ENCODE measurements around the gene SLC26A5. TPM values are rescaled to one million over a fixed set of nuclear protein-coding genes. Genes with fewer than 3 reads are reported as not detected.
"Not testable (repeated sequence)": the region's sequence is repeated elsewhere in the genome, so short reads cannot be mapped to it uniquely, and the experiment has no call there.

The SLC26A5 gene
- total and polyA plus RNA-seq, 9 donors: 0.06 to 0.34 (median 0.11) TPM; not detected in 5

DNA sequence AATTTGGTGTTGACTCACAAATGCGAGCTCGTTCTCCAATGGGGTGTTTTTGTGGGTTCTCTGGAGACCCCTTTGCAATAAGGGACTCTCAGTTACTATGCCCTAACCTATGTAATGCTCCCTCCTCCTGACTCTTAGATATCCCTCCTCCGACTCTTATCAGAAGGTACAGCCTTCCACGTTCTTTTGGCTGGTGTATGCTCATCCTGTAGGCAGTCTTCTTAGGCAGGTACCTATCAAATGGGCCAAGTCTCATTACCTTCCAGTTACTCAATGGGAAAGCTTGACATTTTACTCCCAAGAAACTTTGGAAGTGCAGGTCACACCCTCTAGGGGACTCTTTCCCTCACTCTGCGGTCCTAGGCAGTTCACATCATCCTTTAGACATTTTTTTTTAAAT is 32.6 kb downstream of the SLC26A5 start:
- WGBS, 3 donors: 69 to 78% (median 70%) methylated on average over 5 of the region's 5 CpGs
- DNase-seq: no peak
- H3K27me3 ChIP-seq: no peaks in the 10 kb centered on the region
- no peak overlapping the region for H3K27ac ChIP-seq
- no peaks in the 10 kb centered on the region for H3K4me1 ChIP-seq (ENCODE audit: insufficient read depth)
- no peak for TF ChIP-seq EP300 (IDR thresholded peaks at IDR 0.05)
- TF ChIP-seq, protein P1, sequence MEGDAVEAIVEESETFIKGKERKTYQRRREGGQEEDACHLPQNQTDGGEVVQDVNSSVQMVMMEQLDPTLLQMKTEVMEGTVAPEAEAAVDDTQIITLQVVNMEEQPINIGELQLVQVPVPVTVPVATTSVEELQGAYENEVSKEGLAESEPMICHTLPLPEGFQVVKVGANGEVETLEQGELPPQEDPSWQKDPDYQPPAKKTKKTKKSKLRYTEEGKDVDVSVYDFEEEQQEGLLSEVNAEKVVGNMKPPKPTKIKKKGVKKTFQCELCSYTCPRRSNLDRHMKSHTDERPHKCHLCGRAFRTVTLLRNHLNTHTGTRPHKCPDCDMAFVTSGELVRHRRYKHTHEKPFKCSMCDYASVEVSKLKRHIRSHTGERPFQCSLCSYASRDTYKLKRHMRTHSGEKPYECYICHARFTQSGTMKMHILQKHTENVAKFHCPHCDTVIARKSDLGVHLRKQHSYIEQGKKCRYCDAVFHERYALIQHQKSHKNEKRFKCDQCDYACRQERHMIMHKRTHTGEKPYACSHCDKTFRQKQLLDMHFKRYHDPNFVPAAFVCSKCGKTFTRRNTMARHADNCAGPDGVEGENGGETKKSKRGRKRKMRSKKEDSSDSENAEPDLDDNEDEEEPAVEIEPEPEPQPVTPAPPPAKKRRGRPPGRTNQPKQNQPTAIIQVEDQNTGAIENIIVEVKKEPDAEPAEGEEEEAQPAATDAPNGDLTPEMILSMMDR (IDR thresholded peaks at IDR 0.05): no peak
- H3K36me3 ChIP-seq: no peaks in the 10 kb centered on the region
- no peaks in the 10 kb centered on the region for H3K9me3 ChIP-seq
- no peak overlapping the region for H3K4me3 ChIP-seq
- intact Hi-C loops (cut with DNase I): no loop called here

DNA sequence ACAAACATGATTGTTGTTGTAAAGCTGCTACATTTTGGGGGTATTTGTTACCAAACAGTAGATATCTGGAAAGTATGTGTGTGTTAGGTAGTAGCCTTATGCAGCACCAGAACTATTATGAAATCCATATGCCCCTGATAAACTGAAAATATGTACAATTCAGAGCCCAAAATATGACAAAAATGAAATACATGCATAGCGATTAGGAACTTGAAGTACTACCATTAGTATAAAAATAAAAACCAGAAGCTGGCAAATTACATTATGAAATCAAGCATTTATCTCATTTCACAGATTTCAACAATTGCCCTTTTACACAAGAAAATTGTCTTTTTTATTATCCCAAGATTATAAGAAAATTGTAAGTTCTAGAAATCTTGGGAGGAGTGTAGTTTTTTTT is 33.9 kb downstream of the SLC26A5 start:
- no peak for DNase-seq
- no peaks in the 10 kb centered on the region for H3K4me1 ChIP-seq (ENCODE audit: insufficient read depth)
- H3K4me3 ChIP-seq: no peak overlapping the region
- H3K27ac ChIP-seq: no peak overlapping the region
- no peaks in the 10 kb centered on the region for H3K27me3 ChIP-seq
- no peaks in the 10 kb centered on the region for H3K36me3 ChIP-seq
- H3K9me3 ChIP-seq: no peaks in the 10 kb centered on the region
- 29 to 33% (median 31%) methylated on average over 1 of the region's 1 CpG for WGBS, 3 donors
- intact Hi-C loops (cut with DNase I): no loop called here
- TF ChIP-seq, protein P1 (IDR thresholded peaks at IDR 0.05): no peak
- TF ChIP-seq POLR2A (IDR thresholded peaks at IDR 0.05) (no peak), EP300 (IDR thresholded peaks at IDR 0.05) (no peak)

DNA sequence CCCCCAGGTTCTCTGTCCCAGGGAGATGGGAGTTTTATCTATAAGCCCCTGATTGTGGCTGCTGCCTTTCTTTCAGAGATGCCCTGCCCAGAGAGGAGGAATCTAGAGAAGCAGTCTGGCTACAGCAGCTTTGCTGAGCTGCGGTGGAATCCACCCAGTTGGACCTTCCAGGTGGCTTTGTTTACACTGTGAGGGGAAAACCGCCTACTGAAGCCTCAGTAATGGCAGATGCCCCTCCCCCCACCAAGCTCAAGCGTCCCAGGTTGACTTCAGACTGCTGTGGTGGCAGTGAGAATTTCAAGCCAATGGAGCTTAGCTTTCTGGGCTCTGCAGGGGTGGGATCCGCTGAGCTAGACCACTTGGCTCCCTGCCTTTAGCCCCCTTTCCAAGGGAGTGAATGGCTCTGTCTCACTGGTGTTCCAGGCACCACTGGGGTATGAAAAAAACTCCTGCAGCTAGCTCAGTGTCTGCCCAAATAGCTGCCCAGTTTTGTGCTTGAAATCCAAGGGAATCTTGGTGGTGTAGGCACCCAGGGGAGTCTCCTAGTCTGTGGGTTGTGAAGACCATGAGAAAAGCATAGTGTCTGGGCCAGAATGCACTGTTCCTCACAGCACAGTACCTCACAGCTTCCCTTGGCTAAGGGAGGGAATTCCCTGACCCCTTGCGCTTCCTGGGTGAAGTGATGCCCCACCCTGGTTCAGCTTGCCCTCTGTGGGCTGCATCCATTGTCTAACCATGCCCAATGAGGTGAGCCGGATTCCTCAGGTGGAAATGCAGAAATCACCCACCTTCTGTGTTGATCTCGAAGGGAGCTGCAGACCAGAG is 40.0 kb downstream of the SLC26A5 start:
- intact Hi-C loops (cut with DNase I); H3K4me3 ChIP-seq; H3K4me1 ChIP-seq (ENCODE audit: insufficient read depth); DNase-seq; H3K36me3 ChIP-seq; H3K27ac ChIP-seq; H3K27me3 ChIP-seq; H3K9me3 ChIP-seq: not testable (repeated sequence)
- 72 to 74% (median 73%) methylated on average over 7 of the region's 7 CpGs for WGBS, 3 donors

DNA sequence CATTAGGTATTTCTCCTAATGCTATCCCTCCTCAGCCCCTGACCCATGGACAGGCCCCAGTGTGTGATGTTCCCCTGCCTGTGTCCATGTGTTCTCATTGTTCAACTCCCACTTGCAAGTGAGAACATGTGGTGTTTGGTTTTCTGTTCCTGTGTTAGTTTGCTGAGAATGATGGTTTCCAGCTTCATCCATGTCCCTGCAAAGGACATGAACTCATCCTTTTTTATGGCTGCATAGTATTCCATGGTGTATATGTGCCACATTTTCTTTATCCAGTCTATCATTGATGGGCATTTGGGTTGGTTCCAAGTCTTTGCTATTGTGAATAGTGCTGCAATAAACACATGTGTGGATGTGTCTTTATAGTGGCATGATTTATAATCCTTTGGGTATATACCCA is 46.3 kb downstream of the SLC26A5 start:
- H3K36me3 ChIP-seq; H3K27ac ChIP-seq; H3K27me3 ChIP-seq; H3K4me1 ChIP-seq (ENCODE audit: insufficient read depth); DNase-seq; H3K4me3 ChIP-seq; intact Hi-C loops (cut with DNase I); H3K9me3 ChIP-seq: not testable (repeated sequence)

DNA sequence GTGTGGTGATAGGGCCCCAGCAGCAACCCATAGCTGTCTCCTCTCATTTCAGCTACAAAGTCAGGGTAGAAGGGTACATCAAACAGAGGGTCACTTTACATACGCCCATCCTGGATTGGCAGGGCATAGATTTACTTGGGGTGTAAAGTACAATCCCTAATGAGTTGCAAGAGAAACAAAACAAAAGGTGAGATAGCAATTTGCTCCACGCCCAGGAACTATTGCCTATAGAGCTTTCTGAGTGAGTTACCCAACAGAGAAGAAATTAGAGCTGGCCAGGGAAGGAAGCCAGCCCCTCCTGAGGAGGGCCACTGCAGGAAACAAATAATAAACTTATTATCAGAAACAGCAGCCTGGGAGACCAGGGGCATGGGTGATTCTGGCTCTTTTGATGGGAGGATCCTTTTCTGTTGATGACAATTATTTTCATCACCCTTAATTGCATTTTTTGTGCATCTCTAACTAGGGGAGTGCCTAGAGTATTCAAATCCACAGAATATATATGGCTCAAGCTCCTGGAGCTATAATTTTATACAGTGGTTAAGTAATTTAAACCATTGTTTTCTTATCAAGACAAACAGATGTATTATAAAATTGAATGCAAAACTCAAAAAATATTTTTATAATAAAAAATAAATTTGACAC is 47.4 kb downstream of the SLC26A5 start:
- DNase-seq: no peak
- H3K4me3 ChIP-seq: no peak overlapping the region
- WGBS, 3 donors: 33 to 38% (median 37%) methylated on average over 2 of the region's 2 CpGs
- no peak overlapping the region for H3K27ac ChIP-seq
- H3K4me1 ChIP-seq (ENCODE audit: insufficient read depth): no peaks in the 10 kb centered on the region
- H3K36me3 ChIP-seq: no peaks in the 10 kb centered on the region
- H3K9me3 ChIP-seq: no peaks in the 10 kb centered on the region
- TF ChIP-seq POLR2A (IDR thresholded peaks at IDR 0.05) (no peak), EP300 (IDR thresholded peaks at IDR 0.05) (no peak)
- TF ChIP-seq, protein P1 (IDR thresholded peaks at IDR 0.05): no peak
- intact Hi-C loops (cut with DNase I): no loop called here
- no peaks in the 10 kb centered on the region for H3K27me3 ChIP-seq

Data from ovary (tissue), 9 donors.